Prostate gland (tissue), 2 donors: ENCODE measurements around the gene KIAA0513.

ENCODE experiments used
- POLR2AphosphoS5 ChIP-seq: sonication (generic); formaldehyde crosslinking; IDR thresholded peaks from one replicate; pipeline ENCODE4 v1.6.1; 2017; ENCODE audit warnings: antibody characterized with exemption
- TF ChIP-seq, protein P1 (sequence below), 4 experiments: fragments of 200-600 bp in 2 of 4; fragments of 450-650 bp in 2 of 4; sonication (generic) in 2 of 4; IDR thresholded peaks; 1 replicate in 3 of 4; 2 replicates in 1 of 4; pipeline ENCODE4 v1.5.1; 2016 to 2019; ENCODE audit warnings: antibody characterized with exemption in 4 of 4, mild to moderate bottlenecking in 2 of 4, moderate library complexity in 2 of 4

DNA sequence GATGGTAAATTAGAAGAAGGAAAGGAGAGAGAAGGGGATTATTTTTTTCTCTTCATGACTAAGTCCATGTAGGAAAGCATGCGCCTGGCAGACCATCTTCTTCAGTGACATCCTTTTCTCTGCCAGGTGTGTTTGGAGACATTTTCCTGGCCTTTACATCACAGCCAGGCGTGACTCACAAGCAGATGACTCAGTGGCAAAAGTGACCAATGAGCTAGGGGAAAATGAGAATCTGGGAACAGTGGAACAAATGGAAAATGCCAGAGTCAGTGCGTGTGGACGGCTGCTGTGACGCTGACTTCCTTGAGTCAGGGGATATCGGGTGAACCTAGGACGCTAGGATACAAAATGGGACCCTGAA is 9.4 kb downstream of the KIAA0513 start:
- no peak for TF ChIP-seq POLR2AphosphoS5
- TF ChIP-seq, protein P1, sequence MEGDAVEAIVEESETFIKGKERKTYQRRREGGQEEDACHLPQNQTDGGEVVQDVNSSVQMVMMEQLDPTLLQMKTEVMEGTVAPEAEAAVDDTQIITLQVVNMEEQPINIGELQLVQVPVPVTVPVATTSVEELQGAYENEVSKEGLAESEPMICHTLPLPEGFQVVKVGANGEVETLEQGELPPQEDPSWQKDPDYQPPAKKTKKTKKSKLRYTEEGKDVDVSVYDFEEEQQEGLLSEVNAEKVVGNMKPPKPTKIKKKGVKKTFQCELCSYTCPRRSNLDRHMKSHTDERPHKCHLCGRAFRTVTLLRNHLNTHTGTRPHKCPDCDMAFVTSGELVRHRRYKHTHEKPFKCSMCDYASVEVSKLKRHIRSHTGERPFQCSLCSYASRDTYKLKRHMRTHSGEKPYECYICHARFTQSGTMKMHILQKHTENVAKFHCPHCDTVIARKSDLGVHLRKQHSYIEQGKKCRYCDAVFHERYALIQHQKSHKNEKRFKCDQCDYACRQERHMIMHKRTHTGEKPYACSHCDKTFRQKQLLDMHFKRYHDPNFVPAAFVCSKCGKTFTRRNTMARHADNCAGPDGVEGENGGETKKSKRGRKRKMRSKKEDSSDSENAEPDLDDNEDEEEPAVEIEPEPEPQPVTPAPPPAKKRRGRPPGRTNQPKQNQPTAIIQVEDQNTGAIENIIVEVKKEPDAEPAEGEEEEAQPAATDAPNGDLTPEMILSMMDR (IDR thresholded peaks at IDR 0.05): no peak
